Inferior parietal cortex (tissue), 1 donor: ENCODE data around the gene MAN1A2.

Experiments
- DNase-seq: peaks from one replicate; pipeline ENCODE4 v3.0.0-alpha.2; 2016; ENCODE audit errors: extremely low spot score

MAN1A2 gene

DNA sequence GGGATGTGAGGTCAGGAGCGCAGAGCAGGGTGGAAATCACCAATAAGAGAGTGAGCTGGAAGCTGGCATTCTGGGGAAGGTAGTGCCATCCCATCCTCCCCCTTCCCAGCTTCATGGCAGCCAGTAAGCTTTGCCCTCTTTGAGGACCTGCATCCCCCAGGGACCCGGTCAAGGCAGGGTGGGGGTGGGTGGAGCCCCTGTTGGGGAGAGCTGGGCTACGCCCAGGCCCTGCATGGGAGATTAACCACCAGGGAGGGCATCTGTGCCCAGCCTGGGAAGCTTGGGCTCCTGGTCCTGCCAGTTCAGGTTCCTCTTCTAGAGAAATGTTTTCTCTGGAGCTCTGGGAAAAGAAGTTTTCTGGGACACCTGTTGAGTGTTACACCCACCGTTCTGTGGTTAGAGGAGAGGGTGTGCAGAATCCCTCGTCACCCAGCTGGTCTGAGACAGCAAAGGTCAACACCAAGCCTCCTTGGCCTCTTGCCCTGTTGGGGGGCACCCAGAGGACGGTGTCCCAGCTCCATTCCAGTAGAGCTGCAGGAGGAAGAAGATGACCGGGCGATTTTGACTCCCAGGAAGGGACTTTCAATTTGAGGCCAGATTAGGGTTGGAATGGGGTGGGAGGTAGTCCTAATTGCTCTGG is 208.5 kb downstream of the MAN1A2 start:
- DNase-seq = no peak

DNA sequence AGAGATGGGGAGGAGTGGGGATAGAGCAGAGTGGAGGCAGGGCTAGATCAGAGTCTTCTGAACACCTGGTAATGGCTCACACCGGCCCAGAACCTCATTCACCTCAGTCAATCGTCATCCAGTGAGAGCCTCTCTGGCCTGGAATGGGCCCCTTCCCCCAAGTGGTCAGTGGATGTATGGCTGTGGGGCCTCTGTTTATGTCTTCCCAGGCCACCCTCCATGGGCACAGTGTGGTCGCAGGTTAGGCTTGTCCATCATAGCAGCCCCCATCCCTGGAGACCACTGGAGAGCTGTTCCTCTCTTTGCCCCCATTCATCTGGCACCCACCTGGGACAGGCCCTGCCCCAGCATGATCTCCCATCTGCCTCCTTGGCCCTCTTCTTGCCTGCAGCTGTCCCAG is 209.0 kb downstream of the MAN1A2 start:
- DNase-seq = no peak

DNA sequence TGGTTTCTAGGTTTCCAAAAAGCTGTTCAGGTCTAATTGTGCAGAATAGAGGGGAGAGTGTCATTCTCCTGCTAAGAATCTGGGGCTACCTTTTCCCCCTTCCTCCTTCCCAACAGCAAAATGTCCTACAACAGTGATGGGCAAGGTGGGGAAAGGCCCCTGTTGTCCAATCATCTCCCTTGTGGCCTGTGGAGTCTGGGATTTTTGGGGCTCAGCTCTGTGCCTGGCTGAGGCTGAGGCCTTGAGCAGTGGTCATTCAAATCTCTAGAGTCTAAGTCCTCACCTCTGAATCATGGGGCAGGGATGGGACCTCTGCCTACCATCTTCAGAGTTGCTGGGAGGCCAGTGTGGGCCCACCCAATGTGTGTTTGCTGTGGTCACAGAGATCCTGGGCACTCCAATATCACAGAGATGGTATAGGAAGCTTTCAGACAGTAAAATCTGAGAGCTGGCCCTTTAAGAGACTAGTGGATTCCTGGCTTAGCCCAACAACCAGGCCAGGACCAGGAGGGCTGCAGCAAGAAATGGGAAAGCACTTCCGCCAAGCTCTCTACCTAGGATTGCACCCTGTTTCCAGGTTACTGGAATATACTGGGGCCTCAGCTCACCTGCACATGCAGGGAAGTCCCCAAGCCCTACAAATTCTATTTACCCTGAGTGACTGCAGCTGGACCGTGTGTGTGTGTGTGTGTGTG is 210.1 kb downstream of the MAN1A2 start:
- DNase-seq = no peak

DNA sequence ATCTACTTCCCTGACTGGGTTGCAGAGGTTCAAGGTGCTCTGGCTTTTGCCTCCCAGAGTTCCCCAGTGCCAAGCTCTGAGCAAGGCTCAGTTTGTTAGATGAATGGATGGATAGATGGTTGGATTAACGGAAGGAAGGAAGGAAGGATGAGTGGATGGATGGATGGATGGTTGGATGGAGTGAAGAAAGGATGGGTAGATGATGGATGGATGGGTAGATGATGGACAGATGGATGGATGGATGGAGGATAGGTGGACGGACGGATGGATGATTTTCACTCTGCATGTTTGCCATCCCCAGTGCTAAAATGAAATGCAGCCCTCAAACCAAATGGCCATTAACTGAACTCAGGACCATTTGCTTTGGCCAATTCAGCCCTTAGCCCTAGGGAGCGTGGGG is 211.2 kb downstream of the MAN1A2 start:
- no peak for DNase-seq
